B cell (primary cell): ENCODE results near the gene RAX2. TPM values are rescaled to one million over a fixed set of nuclear protein-coding genes. Genes with fewer than 3 reads are reported as not detected.
"Not testable (repeated sequence)": the region's sequence is repeated elsewhere in the genome, so short reads cannot be mapped to it uniquely, and the experiment has no call there.

Experiments used
- ATAC-seq: fragments of 200-7000 bp; cut with Tn5 transposase; one replicate; pipeline ENCODE4 v1.10.0; 2021; ENCODE audit warnings: low read depth, mild to moderate bottlenecking, moderate number of reproducible peaks, moderate library complexity
- CTCF ChIA-PET: fragments of 350-600 bp; sonication (Branson Sonifier 250); formaldehyde crosslinking; loops from one replicate; lab custom pipeline; 2021; ENCODE audit warnings: antibody characterized with exemption, inconsistent platforms; lab: Charles Lee
- POLR2A ChIA-PET: fragments of 350-600 bp; sonication (Branson Sonifier 250); formaldehyde crosslinking; loops from one replicate; lab custom pipeline; 2021; ENCODE audit warnings: antibody characterized with exemption; lab: Charles Lee
- DNase-seq: peaks from one replicate; pipeline ENCODE4 v3.0.0; 2013
- H2AFZ ChIP-seq: 2 replicates; pipeline ENCODE4 v1.6.1; 2012; ENCODE audit warnings: mild to moderate bottlenecking, low read depth, low read length; ENCODE audit not compliant: insufficient read depth, poor library complexity, severe bottlenecking
- H3K27ac ChIP-seq, 2 donors: 1 replicate in 1 of 2; 2 replicates in 1 of 2; pipeline ENCODE4 v1.5.1; 2012 to 2013; ENCODE audit warnings: low read length in 2 of 2, mild to moderate bottlenecking in 2 of 2, moderate library complexity in 1 of 2
- H3K27me3 ChIP-seq, 4 experiments: fragments of 200-600 bp in 1 of 4; sonication (generic) in 1 of 4; replicated peaks in 1 of 4; 1 replicate in 2 of 4; 2 replicates in 2 of 4; pipeline versions ENCODE4 v1.6.1 to v1.7.0; 2013 to 2016; ENCODE audit warnings: low read length in 3 of 4, mild to moderate bottlenecking in 2 of 4, mixed read lengths in 1 of 4, moderate library complexity in 1 of 4; ENCODE audit not compliant: insufficient read depth in 4 of 4, control insufficient read depth in 3 of 4; ENCODE audit errors: control extremely low read depth in 1 of 4
- H3K36me3 ChIP-seq, 2 experiments: replicated peaks in 1 of 2; 1 replicate in 1 of 2; 2 replicates in 1 of 2; pipeline versions ENCODE4 v1.6.1 to v1.7.1; 2013; ENCODE audit warnings: low read length in 1 of 2; ENCODE audit not compliant: insufficient read depth in 2 of 2, control insufficient read depth in 1 of 2; ENCODE audit errors: control extremely low read depth in 1 of 2, extremely low read depth in 1 of 2
- H3K4me1 ChIP-seq, 2 donors: fragments of 200-600 bp in 1 of 2; sonication (generic) in 1 of 2; 1 replicate in 1 of 2; 2 replicates in 1 of 2; pipeline versions ENCODE4 v1.5.1 to v1.6.1; 2013 to 2017; ENCODE audit warnings: low read length in 2 of 2; ENCODE audit not compliant: control insufficient read depth in 2 of 2, insufficient read depth in 2 of 2
- H3K4me2 ChIP-seq: replicated peaks from 2 replicates; pipeline ENCODE3; 2012; ENCODE audit warnings: mild to moderate bottlenecking, low read depth, low read length; ENCODE audit not compliant: poor library complexity, severe bottlenecking
- H3K4me3 ChIP-seq, 5 experiments: fragments of 200-600 bp in 1 of 5; sonication (generic) in 1 of 5; 1 replicate in 3 of 5; 2 replicates in 2 of 5; pipeline versions ENCODE4 v1.5.1 to v1.7.0; 2011 to 2016; ENCODE audit warnings: low read length in 4 of 5, mild to moderate bottlenecking in 4 of 5, low read depth in 2 of 5, control low read depth in 1 of 5, moderate library complexity in 1 of 5; ENCODE audit not compliant: insufficient read depth in 1 of 5; ENCODE audit errors: control extremely low read depth in 1 of 5, extremely low read depth in 1 of 5
- H3K79me2 ChIP-seq: fragments of 200-600 bp; sonication (generic); one replicate; pipeline ENCODE4 v1.6.0; 2016; ENCODE audit warnings: low read length; ENCODE audit not compliant: control insufficient read depth, insufficient read depth
- H3K9ac ChIP-seq: fragments of 200-600 bp; sonication (generic); 2 replicates; pipeline ENCODE4 v1.6.1; 2017; ENCODE audit warnings: mild to moderate bottlenecking, low read length, moderate library complexity
- H3K9me3 ChIP-seq, 3 donors: one replicate each; pipeline versions ENCODE4 v1.6.1 to v1.7.1; 2013; ENCODE audit warnings: low read length in 2 of 3; ENCODE audit not compliant: control insufficient read depth in 2 of 3, insufficient read depth in 1 of 3; ENCODE audit errors: control extremely low read depth in 1 of 3
- H4K20me1 ChIP-seq: 2 replicates; pipeline ENCODE4 v1.6.0; 2012; ENCODE audit warnings: mild to moderate bottlenecking, low read length; ENCODE audit not compliant: insufficient read depth, control insufficient read depth, poor library complexity, severe bottlenecking
- H3K27ac Mint-ChIP-seq: one replicate; pipeline ENCODE4 v1.8.0; 2021; ENCODE audit warnings: mixed read lengths
- H3K27me3 Mint-ChIP-seq: one replicate; pipeline ENCODE4 v1.8.0; 2021; ENCODE audit warnings: mixed read lengths
- H3K4me1 Mint-ChIP-seq: one replicate; pipeline ENCODE4 v1.8.0; 2021; ENCODE audit warnings: mixed read lengths
- H3K4me3 Mint-ChIP-seq: one replicate; pipeline ENCODE4 v1.8.0; 2021; ENCODE audit warnings: mixed read lengths
- H3K9me3 Mint-ChIP-seq: one replicate; pipeline ENCODE4 v1.8.0; 2022; ENCODE audit warnings: mixed read lengths; ENCODE audit not compliant: insufficient read depth
- CTCF ChIP-seq: fragments of 200-600 bp; IDR thresholded peaks from one replicate; pipeline ENCODE4 v1.8.0; 2022; ENCODE audit warnings: antibody characterized with exemption, mild to moderate bottlenecking
- EZH2 ChIP-seq: IDR thresholded peaks from 2 replicates; pipeline ENCODE4 v1.6.1; 2012; ENCODE audit warnings: borderline replicate concordance, low read depth, mild to moderate bottlenecking, moderate library complexity, low read length; ENCODE audit not compliant: insufficient read depth, poor library complexity, severe bottlenecking
- WGBS: methylation state at CpG from one replicate; pipeline ENCODE4 v1.1.5; 2013; ENCODE audit warnings: missing lambda C conversion rate; ENCODE audit not compliant: insufficient coverage; 5-methylcytosine and 5-hydroxymethylcytosine counted together
- intact Hi-C: fragments of 100-400 bp; cut with micrococcal nuclease; formaldehyde crosslinking; loops from one replicate; pipeline ENCODE4 v1.10.0; 2022
- polyA plus RNA-seq: library from polyadenylated mRNA; depleted of rRNA; stranded (reverse); fragments of >200 nt; gene quantifications from 2 replicates; pipeline ENCODE4 v1.2.3, GENCODE V29; 2012
- total RNA-seq, 2 donors: library from RNA; stranded (reverse); fragments of 120-200 nt in 1 of 2; gene quantifications; 1 replicate in 1 of 2; 2 replicates in 1 of 2; pipeline versions ENCODE4 v1.2.3 to v1.2.4, GENCODE V29; 2013 to 2022

RAX2 gene
- total and polyA plus RNA-seq, 2 donors (not counting 1 experiment from before 2014, with no cell fraction given) = not detected

GRCh38 chr19:3767050-3767449 lies 5.0 kb downstream of the RAX2 start:
- Mint-ChIP-seq H3K27me3 (no peaks in the 10 kb centered on the region), H3K4me3 (no peak overlapping the region), H3K27ac (no peak overlapping the region), H3K4me1 (peaks cover 12% of the 10 kb centered on the region), H3K9me3 (no peaks in the 10 kb centered on the region)
- WGBS = 94% methylated on average over 23 of the region's 23 CpGs
- H3K27ac ChIP-seq = no peak overlapping the region
- H3K9ac ChIP-seq = no peak overlapping the region
- CTCF ChIA-PET = no interaction called here
- H2AFZ ChIP-seq = no peak overlapping the region
- H3K4me2 ChIP-seq = no peak overlapping the region
- no peaks in the 10 kb centered on the region for H3K9me3 ChIP-seq
- DNase-seq = no peak
- peaks cover 5 to 7% of the 10 kb centered on the region in 2 donors for H3K4me1 ChIP-seq
- peaks cover 20% of the 10 kb centered on the region for H3K79me2 ChIP-seq
- H3K36me3 ChIP-seq = peaks cover 0 to 31% of the 10 kb centered on the region in 2 experiments
- no peak overlapping the region for H3K4me3 ChIP-seq
- no peaks in the 10 kb centered on the region for H3K27me3 ChIP-seq
- no peak for ATAC-seq
- POLR2A ChIA-PET = interaction anchor here (0.6 kb wide), 1 partner anchor 51 kb away, joined by 3 read pairs; no protein-coding TSS in a partner anchor
- intact Hi-C loops = loop anchor here (10.0 kb wide), 1 partner anchor 1918 kb away; the partner anchor contains the start of genes HSD11B1L and MICOS13
- peaks cover 38% of the 10 kb centered on the region for H4K20me1 ChIP-seq
- TF ChIP-seq EZH2 = no peak
- TF ChIP-seq CTCF = no peak

DNA sequence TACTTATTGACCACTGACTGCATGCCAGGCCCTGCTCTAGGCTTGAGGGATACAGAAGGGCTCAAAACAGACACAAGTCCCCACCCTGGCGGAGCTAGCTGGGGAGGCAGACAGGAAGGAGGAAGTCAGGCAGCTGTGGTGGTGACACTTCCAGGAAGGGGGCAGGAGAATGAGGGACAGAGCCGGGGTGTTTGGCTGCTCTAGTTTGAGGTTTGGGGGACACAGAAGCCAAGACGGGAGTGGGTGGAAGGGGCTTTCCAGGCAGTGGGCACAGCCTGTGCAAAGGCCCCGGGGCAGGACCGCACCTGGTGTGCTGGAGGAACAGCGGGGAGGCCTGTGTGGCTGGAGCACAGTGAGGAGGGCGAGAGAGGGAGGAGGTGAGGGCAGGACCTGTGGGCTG lies 5.5 kb downstream of the RAX2 start:
- no peak overlapping the region for H3K4me3 ChIP-seq
- no peak overlapping the region for H3K4me2 ChIP-seq
- Mint-ChIP-seq H3K9me3 (no peaks in the 10 kb centered on the region), H3K4me3 (no peak overlapping the region), H3K27me3 (no peaks in the 10 kb centered on the region), H3K27ac (no peak overlapping the region), H3K4me1 (peaks cover 17% of the 10 kb centered on the region)
- H3K9me3 ChIP-seq = peaks cover 0 to 3% (median 0%) of the 10 kb centered on the region in 3 donors
- no peak overlapping the region for H2AFZ ChIP-seq
- H3K79me2 ChIP-seq = peaks cover 22% of the 10 kb centered on the region
- peaks cover 38% of the 10 kb centered on the region for H4K20me1 ChIP-seq
- 84% methylated on average over 7 of the region's 7 CpGs for WGBS
- DNase-seq (no peak), ATAC-seq (no peak)
- H3K4me1 ChIP-seq = peaks cover 9 to 12% of the 10 kb centered on the region in 2 donors
- no peaks in the 10 kb centered on the region for H3K27me3 ChIP-seq
- no peak overlapping the region for H3K27ac ChIP-seq
- H3K36me3 ChIP-seq = peaks cover 0 to 31% of the 10 kb centered on the region in 2 experiments
- intact Hi-C loops = loop anchor here (10.0 kb wide), 1 partner anchor 1918 kb away; the partner anchor contains the start of genes HSD11B1L and MICOS13
- POLR2A ChIA-PET = no interaction called here
- no peak for TF ChIP-seq EZH2
- no peak for TF ChIP-seq CTCF
- CTCF ChIA-PET = no interaction called here
- no peak overlapping the region for H3K9ac ChIP-seq

- H3K27ac ChIP-seq, H3K4me3 Mint-ChIP-seq, H3K9me3 Mint-ChIP-seq, ATAC-seq, H3K27ac Mint-ChIP-seq, DNase-seq, POLR2A ChIA-PET, H3K9me3 ChIP-seq, H3K4me2 ChIP-seq, H2AFZ ChIP-seq, H3K27me3 Mint-ChIP-seq, H3K4me3 ChIP-seq, CTCF ChIA-PET, H3K9ac ChIP-seq, H3K27me3 ChIP-seq: not testable (repeated sequence)
- Histone ChIP-seq H3K36me3 (peaks cover 0 to 31% of the 10 kb centered on the region in 2 experiments), H3K4me1 (peaks cover 12 to 18% of the 10 kb centered on the region in 2 donors), H4K20me1 (peaks cover 38% of the 10 kb centered on the region), H3K79me2 (peaks cover 30% of the 10 kb centered on the region)
- peaks cover 24% of the 10 kb centered on the region for H3K4me1 Mint-ChIP-seq
- intact Hi-C loops = loop anchor here (10.0 kb wide), 1 partner anchor 1919 kb away; the partner anchor contains the start of genes HSD11B1L and MICOS13
- 100% methylated on average over 3 of the region's 5 CpGs for WGBS
These were observed 6.3 kb downstream of the RAX2 start for GRCh38 chr19:3765757-3766156.
